ENCODE results near the gene DENND1A. TPM values are rescaled to one million over a fixed set of nuclear protein-coding genes. Genes with fewer than 3 reads are reported as not detected.

DENND1A gene
- total and polyA plus RNA-seq, 2 experiments from 2014 or later: 13.1 to 28.7 TPM

GRCh38 chr9:123370108-123370507 lies 559.8 kb downstream of the DENND1A start (continued):
- TF ChIP-seq NANOG (IDR thresholded peaks at IDR 0.05; ENCODE audit: borderline replicate concordance) (no peak), ZNF114 (CRISPR knock-in tag; IDR thresholded peaks at IDR 0.05) (no peak)

- H3K27ac ChIP-seq (ENCODE audit: low read depth): no peak overlapping the region
Observed at GRCh38 chr9:123369296-123369695, 560.6 kb downstream of the DENND1A start.

More at GRCh38 chr9:123369296-123369695, 560.6 kb downstream of the DENND1A start:
- Histone ChIP-seq H3K27me3 (ENCODE audit: insufficient read depth) (peaks cover 33% of the 10 kb centered on the region), H4K20me1 (replicated peaks; ENCODE audit: insufficient read depth) (no peaks in the 10 kb centered on the region), H3F3A (replicated peaks; ENCODE audit: low read depth) (peaks cover 5% of the 10 kb centered on the region; the same call in 1 of the 2 replicates), H2AFZ (no peak overlapping the region), H3K4me2 (no peak overlapping the region), H3K9me2 (ENCODE audit: insufficient read depth) (no peaks in the 10 kb centered on the region), H3K4me3 (no peak overlapping the region), H3K79me2 (replicated peaks; ENCODE audit: insufficient read depth) (no peaks in the 10 kb centered on the region), H3K4me1 (ENCODE audit: insufficient read depth) (peaks cover 3% of the 10 kb centered on the region), H3K36me3 (ENCODE audit: insufficient read depth) (no peaks in the 10 kb centered on the region)
- H3K27me3 Mint-ChIP-seq (ENCODE audit: insufficient read depth, low read depth, poor library complexity): peaks cover 32% of the 10 kb centered on the region
- DNase-seq (ENCODE audit: low spot score) (no peak), ATAC-seq (no peak)
- H3K36me3 Mint-ChIP-seq (ENCODE audit: low read depth): no peaks in the 10 kb centered on the region
- peaks cover 28% of the 10 kb centered on the region for H3K4me1 Mint-ChIP-seq
- no peaks in the 10 kb centered on the region for H3K9me3 Mint-ChIP-seq
- no peak overlapping the region for H3K27ac Mint-ChIP-seq
- no peak overlapping the region for H3K4me3 Mint-ChIP-seq
- TF ChIP-seq JUNB (IDR thresholded peaks at IDR 0.05; ENCODE audit: unreplicated experiment): no peak
- no peak for TF ChIP-seq CTCF (conservative IDR thresholded peaks at IDR 0.05; ENCODE audit: low read depth in 2 of 2)
- TF ChIP-seq EZH2 (IDR thresholded peaks at IDR 0.05; ENCODE audit: low read depth, unreplicated experiment): no peak
- TF ChIP-seq NANOG (IDR thresholded peaks at IDR 0.05; ENCODE audit: borderline replicate concordance): no peak
- no peak for TF ChIP-seq ZNF114 (CRISPR knock-in tag; IDR thresholded peaks at IDR 0.05)
- TF ChIP-seq REST (IDR thresholded peaks at IDR 0.05; ENCODE audit: unreplicated experiment): no peak
